A204.1 (cell line): ENCODE data around the gene GLS2.
"Not testable (repeated sequence)": the region's sequence is repeated elsewhere in the genome, so short reads cannot be mapped to it uniquely, and the experiment has no call there.

Experiments
- FAIRE-seq: peaks from 2 replicates; lab custom pipeline; 2012; peaks lifted over from hg19 to GRCh38; lab: Jason Lieb, UNC

Gene GLS2

GRCh38 chr12:56488041-56488955, at the start of gene GLS2:
TSS of gene GLS2 (minus strand) at chr12:56488161. CDS start at chr12:56488118, 43 bp downstream.
- FAIRE-seq, result no peak

GRCh38 chr12:56537546-56537945, 49.6 kb upstream of the GLS2 start:
- FAIRE-seq, result no peak

GRCh38 chr12:56530390-56531055, 42.6 kb upstream of the GLS2 start:
- no peak for FAIRE-seq

GRCh38 chr12:56529656-56530055, 41.7 kb upstream of the GLS2 start:
- no peak for FAIRE-seq

GRCh38 chr12:56528846-56529245, 40.9 kb upstream of the GLS2 start:
- no peak for FAIRE-seq

- FAIRE-seq, result no peak
Measured at GRCh38 chr12:56522411-56523193, 34.6 kb upstream of the GLS2 start.

GRCh38 chr12:56521590-56522371, 33.8 kb upstream of the GLS2 start, which contains the start of gene RBMS2:
TSS of gene RBMS2 (plus strand) at chr12:56521820. CDS start at chr12:56522024, 204 bp downstream.
- peak; percentile 49 for FAIRE-seq

- no peak for FAIRE-seq
Measured at GRCh38 chr12:56521209-56521589, 33.2 kb upstream of the GLS2 start.

GRCh38 chr12:56520506-56520905, 32.5 kb upstream of the GLS2 start:
- no peak for FAIRE-seq

- no peak for FAIRE-seq
Measured at GRCh38 chr12:56520048-56520447, 32.1 kb upstream of the GLS2 start.

GRCh38 chr12:56518570-56518969, 30.6 kb upstream of the GLS2 start:
- no peak for FAIRE-seq

- no peak for FAIRE-seq
Measured at GRCh38 chr12:56517854-56518253, 29.9 kb upstream of the GLS2 start.

- FAIRE-seq, result not testable (repeated sequence)
Measured at GRCh38 chr12:56514014-56514318, 26.0 kb upstream of the GLS2 start.

GRCh38 chr12:56510786-56511185, 22.8 kb upstream of the GLS2 start:
- no peak for FAIRE-seq

- FAIRE-seq, result not testable (repeated sequence)
Measured at GRCh38 chr12:56499879-56500278, 11.9 kb upstream of the GLS2 start.

GRCh38 chr12:56499452-56499851, 11.5 kb upstream of the GLS2 start:
- FAIRE-seq, result not testable (repeated sequence)

- not testable (repeated sequence) for FAIRE-seq
Measured at GRCh38 chr12:56498126-56498902, 10.4 kb upstream of the GLS2 start.

- FAIRE-seq, result not testable (repeated sequence)
Measured at GRCh38 chr12:56496704-56497103, 8.7 kb upstream of the GLS2 start.

- FAIRE-seq, result not testable (repeated sequence)
Measured at GRCh38 chr12:56494481-56494880, 6.5 kb upstream of the GLS2 start.

- not testable (repeated sequence) for FAIRE-seq
Measured at GRCh38 chr12:56494106-56494415, 6.1 kb upstream of the GLS2 start.

GRCh38 chr12:56493409-56494105, 5.6 kb upstream of the GLS2 start:
- not testable (repeated sequence) for FAIRE-seq
